Measurements from ENCODE around the gene BCL6.
"Not testable (repeated sequence)": the region's sequence is repeated elsewhere in the genome, so short reads cannot be mapped to it uniquely, and the experiment has no call there.

The BCL6 gene

GRCh38 chr3:187684444-187684843, 60.8 kb downstream of the BCL6 start:
- H3K27ac ChIP-seq = no peak overlapping the region
- TF ChIP-seq CTCF (conservative IDR thresholded peaks at IDR 0.05) (no peak), ZFX (IDR thresholded peaks at IDR 0.05) (no peak)

- H3K27ac ChIP-seq = not testable (repeated sequence)
Measured at GRCh38 chr3:187681756-187682155, 63.5 kb downstream of the BCL6 start.

GRCh38 chr3:187679638-187680396, 65.5 kb downstream of the BCL6 start:
- H3K27ac ChIP-seq = no peak overlapping the region
- TF ChIP-seq ZFX (IDR thresholded peaks at IDR 0.05) = no peak
- TF ChIP-seq CTCF (conservative IDR thresholded peaks at IDR 0.05) = peak; percentile 97

GRCh38 chr3:187678726-187679268, 66.5 kb downstream of the BCL6 start:
- no peak overlapping the region for H3K27ac ChIP-seq
- no peak for TF ChIP-seq CTCF (conservative IDR thresholded peaks at IDR 0.05)
- no peak for TF ChIP-seq ZFX (IDR thresholded peaks at IDR 0.05)

- TF ChIP-seq CTCF (conservative IDR thresholded peaks at IDR 0.05) (no peak), ZFX (IDR thresholded peaks at IDR 0.05) (no peak)
- H3K27ac ChIP-seq = no peak overlapping the region
Measured at GRCh38 chr3:187677604-187678003, 67.7 kb downstream of the BCL6 start.

- H3K27ac ChIP-seq = no peak overlapping the region
- TF ChIP-seq CTCF (conservative IDR thresholded peaks at IDR 0.05) (no peak), ZFX (IDR thresholded peaks at IDR 0.05) (no peak)
Measured at GRCh38 chr3:187673012-187673411, 72.3 kb downstream of the BCL6 start.
